Head of caudate nucleus (tissue), 42 donors: ENCODE results near the gene DAND5.

Experiments
- DNase-seq, 42 donors: peaks; one replicate each; pipeline versions ENCODE4 v3.0.0 to v3.0.0-alpha.2; 2020 to 2021; ENCODE audit warnings: mixed read lengths in 7 of 42
- intact Hi-C: fragments of 100-400 bp; cut with DNase I; formaldehyde crosslinking; loops from one replicate; pipeline ENCODE4 v1.15.0; 2022

The DAND5 gene

DNA sequence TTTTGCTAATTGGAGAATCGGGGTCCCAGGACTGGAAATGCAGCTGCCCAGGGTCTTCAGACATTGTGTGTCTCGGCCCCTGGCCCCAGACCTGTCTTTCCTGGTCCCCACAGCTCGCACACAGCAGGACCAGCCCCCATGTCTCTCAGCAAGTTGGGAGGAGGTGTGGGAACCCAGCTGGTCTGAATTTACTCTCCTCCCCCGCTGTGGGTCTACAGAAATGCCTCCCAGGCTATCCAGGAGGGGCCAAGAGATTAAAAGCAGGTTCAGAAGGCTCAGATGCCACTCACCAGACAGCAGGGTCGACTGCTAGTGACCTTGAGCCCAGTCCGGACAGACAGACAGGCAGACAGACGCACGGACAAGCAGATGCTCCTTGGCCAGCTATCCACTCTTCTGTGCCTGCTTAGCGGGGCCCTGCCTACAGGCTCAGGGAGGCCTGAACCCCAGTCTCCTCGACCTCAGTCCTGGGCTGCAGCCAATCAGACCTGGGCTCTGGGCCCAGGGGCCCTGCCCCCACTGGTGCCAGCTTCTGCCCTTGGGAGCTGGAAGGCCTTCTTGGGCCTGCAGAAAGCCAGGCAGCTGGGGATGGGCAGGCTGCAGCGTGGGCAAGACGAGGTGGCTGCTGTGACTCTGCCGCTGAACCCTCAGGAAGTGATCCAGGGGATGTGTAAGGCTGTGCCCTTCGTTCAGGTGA is at the start of gene DAND5:
DAND5 (plus strand) TSS at position 285 of the 697 bp plus-strand sequence; CDS start at position 370, 85 bp downstream.
- intact Hi-C loops = no loop called here
- peak in 36 of 42 donors; percentile 27 to 80 (median 62) for DNase-seq

- intact Hi-C loops = loop anchor here (2.0 kb wide), 1 partner anchor 36 kb away; the partner anchor contains the start of gene GADD45GIP1
These were observed 48.3 kb upstream of the DAND5 start for GRCh38 chr19:12921047-12921446.

GRCh38 chr19:12922959-12923358 is 46.4 kb upstream of the DAND5 start:
- no peak for DNase-seq
- intact Hi-C loops = no loop called here

More at GRCh38 chr19:12921047-12921446, 48.3 kb upstream of the DAND5 start:
- DNase-seq = no peak

- intact Hi-C loops = no loop called here
- DNase-seq = no peak
These were observed 44.6 kb upstream of the DAND5 start for GRCh38 chr19:12924621-12925310.

DNA sequence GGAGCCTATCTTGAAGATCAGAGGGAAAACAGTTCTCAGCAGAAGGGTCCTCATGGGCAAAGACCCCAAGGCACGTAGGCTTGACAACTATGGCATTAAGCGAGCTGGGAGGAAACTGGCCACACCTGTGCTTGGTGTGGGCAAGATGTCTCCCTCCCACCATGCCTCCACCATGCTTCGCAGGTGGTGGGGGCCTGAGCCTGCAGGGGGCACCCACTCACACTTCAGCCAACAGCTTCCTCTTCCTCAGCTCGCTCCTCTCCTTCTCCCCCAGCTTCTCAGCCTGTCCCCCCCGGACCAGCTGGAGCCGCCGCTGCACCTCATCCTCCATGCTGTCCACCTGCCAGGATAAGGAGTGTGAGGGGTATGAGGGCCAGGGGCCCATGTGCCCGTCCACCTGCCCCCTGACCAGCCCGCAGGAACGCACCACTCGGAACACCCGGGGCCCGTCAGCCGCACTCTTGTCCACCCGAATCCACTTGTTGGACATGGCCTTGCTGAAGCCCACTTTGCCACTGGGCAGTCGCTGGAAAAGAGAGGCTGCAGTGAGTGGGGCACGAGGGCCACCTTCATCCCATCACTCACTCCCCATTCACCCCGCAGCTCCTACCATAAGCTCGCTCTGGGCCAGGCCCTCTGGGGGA is 39.3 kb upstream of the DAND5 start:
- intact Hi-C loops = loop anchor here (5.0 kb wide), 1 partner anchor 38 kb away; the partner anchor contains the start of gene GCDH
- no peak for DNase-seq

GRCh38 chr19:12932392-12933286 is 36.7 kb upstream of the DAND5 start:
- DNase-seq = no peak
- intact Hi-C loops = loop anchor here (5.0 kb wide), 1 partner anchor 40 kb away; the partner anchor contains the start of gene GCDH

- intact Hi-C loops = loop anchor here (5.0 kb wide), 1 partner anchor 41 kb away; the partner anchor contains the start of gene GCDH
- peak; percentile 92 to 99 (median 96) for DNase-seq
These were observed 35.9 kb upstream of the DAND5 start, which contains the start of gene FARSA for GRCh38 chr19:12933287-12934072. Gene FARSA, minus strand, starts transcription at chr19:12933711. Its CDS starts 15 bp downstream, at chr19:12933696.

- intact Hi-C loops = no loop called here
- DNase-seq = no peak
These were observed 34.3 kb upstream of the DAND5 start for GRCh38 chr19:12935071-12935470.

GRCh38 chr19:12936582-12936981 is 32.8 kb upstream of the DAND5 start:
- intact Hi-C loops = no loop called here
- no peak for DNase-seq

DNA sequence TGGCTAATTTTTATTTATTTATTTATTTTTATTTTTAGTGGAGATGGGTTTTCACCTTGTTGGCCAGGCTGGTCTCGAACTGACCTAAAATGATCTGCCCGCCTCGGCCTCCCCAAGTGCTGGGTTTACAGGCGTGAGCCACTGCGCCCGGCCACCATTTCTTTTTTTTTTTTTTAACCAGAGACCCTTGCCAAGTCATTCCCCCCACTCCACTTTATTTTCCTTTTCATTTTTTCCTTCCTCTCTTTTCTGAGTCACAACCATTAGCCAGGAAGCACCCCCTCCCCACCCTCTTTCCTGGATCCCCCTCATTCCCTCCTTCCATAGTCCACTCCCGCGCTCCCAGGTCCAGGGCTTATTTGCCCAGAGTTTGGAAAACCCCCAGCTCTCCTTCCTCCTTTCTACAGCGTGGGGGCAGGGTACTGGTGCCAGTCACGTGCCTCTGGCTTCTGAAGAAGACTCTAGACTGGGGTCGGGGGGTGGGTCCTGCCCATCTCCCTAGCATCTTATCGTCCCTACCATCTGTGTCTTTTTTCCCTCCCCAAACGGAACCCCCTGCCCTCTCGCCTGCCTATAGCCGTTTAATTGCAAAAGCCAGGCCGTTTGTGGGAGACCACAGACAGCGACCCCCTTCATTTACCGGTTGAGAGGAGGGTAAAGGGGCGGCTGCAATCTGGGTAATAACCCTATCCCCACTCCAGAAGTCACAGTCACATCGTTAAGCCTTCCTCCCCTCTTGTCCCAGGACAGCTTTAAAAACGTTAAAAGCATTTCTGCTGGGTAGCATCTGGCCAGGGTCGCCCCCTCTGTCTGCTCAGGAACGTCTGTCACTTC is 32.1 kb upstream of the DAND5 start:
- intact Hi-C loops = no loop called here
- DNase-seq = peak in 11 of 42 donors; percentile 26 to 67 (median 43)

DNA sequence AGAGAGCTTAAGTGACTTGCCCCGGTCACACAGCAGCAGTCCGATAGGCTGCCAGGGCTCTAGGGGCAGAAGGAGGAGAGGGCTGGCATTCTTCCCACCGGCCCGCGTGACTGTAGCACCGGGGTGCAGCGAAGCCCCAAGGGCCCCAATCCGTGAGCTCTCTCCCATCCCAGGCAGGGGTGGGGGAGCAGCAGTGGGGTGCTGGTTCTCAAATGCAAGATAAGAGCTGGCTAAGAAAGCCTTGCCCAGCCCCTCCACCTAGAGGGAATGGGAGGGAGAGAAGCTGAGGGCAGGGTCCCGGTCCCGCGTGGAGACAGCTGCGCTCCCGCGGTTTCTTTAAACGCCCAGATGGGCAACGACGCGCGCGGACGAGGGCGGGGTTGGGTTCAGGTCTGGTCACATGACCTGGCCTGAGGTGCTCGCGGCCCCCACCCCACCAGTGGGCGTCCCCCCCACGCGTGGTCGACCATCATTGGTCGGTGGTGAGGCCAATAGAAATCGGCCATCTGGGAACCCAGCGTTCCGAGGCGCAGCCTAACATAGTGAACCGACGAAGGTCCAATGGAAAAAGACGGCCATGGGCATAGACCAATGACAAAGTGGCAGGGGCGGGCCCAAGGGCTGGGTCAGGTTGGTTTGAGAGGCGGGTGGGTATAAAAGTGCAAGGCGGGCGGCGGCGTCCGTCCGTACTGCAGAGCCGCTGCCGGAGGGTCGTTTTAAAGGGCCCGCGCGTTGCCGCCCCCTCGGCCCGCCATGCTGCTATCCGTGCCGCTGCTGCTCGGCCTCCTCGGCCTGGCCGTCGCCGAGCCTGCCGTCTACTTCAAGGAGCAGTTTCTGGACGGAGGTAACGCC is 31.2 kb upstream of the DAND5 start, which contains the start of gene CALR:
CALR (plus strand) TSS at position 683 of the 852 bp plus-strand sequence; CDS start at position 754, 71 bp downstream.
- peak; percentile 98 to 100 (median 100) for DNase-seq
- intact Hi-C loops = no loop called here

GRCh38 chr19:12938779-12939601 is 30.4 kb upstream of the DAND5 start:
- peak in 2 of 42 donors; percentile 18 to 30 for DNase-seq
- intact Hi-C loops = no loop called here

- intact Hi-C loops = no loop called here
- no peak for DNase-seq
These were observed 29.4 kb upstream of the DAND5 start for GRCh38 chr19:12939975-12940423.

- DNase-seq = no peak
- intact Hi-C loops = no loop called here
These were observed 28.5 kb upstream of the DAND5 start for GRCh38 chr19:12940897-12941296.
